Adrenal gland (tissue), 5 donors: ENCODE results near the gene TMPRSS12.

Source experiments
- CTCF ChIP-seq, 6 experiments: fragments of 450-650 bp in 4 of 6; fragments of 200-600 bp in 2 of 6; sonication (generic) in 1 of 6; IDR thresholded peaks; 1 replicate in 5 of 6; 2 replicates in 1 of 6; pipeline versions ENCODE4 v1.5.1 to v1.8.0; 2016 to 2021; ENCODE audit warnings: antibody characterized with exemption in 6 of 6, mild to moderate bottlenecking in 2 of 6, moderate library complexity in 1 of 6
- POLR2A ChIP-seq, 2 donors: fragments of 450-650 bp; IDR thresholded peaks; one replicate each; pipeline ENCODE4 v1.6.1; 2017; ENCODE audit warnings: antibody characterized with exemption in 2 of 2, mild to moderate bottlenecking in 2 of 2, moderate library complexity in 1 of 2
- donor health status: DM: no; HTN: no; CAD: no.

- TF ChIP-seq CTCF (IDR thresholded peaks at IDR 0.05): no peak
- TF ChIP-seq POLR2A (IDR thresholded peaks at IDR 0.05): no peak
Measured at GRCh38 chr12:50934981-50935807, 92.5 kb downstream of the TMPRSS12 start.
